B cell (primary cell): Measurements from ENCODE around the gene ZNF311.

Experiments used
- EZH2 ChIP-seq: IDR thresholded peaks from 2 replicates; pipeline ENCODE4 v1.6.1; 2012; ENCODE audit warnings: borderline replicate concordance, low read depth, mild to moderate bottlenecking, moderate library complexity, low read length; ENCODE audit not compliant: insufficient read depth, poor library complexity, severe bottlenecking
- TF ChIP-seq, protein P1 (sequence below): fragments of 200-600 bp; IDR thresholded peaks from one replicate; pipeline ENCODE4 v1.8.0; 2022; ENCODE audit warnings: antibody characterized with exemption, mild to moderate bottlenecking

DNA sequence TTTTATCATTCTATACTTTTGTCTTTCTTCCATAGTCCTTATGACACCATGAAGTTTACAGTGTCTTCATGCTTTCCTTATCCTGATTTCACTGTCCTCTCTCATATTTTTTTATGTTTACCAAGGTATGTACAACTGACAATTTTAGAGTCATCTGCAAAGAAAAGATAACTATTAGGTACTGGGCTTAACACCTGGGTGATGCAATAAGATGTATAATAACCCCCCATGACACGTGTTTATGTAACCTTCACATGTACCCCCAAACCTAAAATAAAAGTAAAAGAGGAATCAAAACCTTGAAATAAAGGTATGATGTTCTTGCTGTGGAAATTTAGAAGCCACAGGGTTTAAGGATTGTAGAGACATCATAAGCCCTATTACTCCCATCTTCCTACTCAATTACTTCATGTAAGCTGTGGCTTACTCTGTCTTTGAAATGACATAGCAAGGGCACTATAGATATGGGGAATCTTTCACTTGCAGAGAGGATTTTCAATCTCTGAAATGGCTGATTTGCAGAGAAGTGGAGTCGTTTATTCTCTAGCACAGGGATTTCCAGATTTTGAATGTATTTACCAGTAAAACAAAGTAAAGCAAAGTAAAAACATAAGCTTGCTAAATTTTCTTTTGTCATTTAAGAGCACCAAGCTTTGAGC is 20.9 kb upstream of the ZNF311 start:
- TF ChIP-seq, protein P1, sequence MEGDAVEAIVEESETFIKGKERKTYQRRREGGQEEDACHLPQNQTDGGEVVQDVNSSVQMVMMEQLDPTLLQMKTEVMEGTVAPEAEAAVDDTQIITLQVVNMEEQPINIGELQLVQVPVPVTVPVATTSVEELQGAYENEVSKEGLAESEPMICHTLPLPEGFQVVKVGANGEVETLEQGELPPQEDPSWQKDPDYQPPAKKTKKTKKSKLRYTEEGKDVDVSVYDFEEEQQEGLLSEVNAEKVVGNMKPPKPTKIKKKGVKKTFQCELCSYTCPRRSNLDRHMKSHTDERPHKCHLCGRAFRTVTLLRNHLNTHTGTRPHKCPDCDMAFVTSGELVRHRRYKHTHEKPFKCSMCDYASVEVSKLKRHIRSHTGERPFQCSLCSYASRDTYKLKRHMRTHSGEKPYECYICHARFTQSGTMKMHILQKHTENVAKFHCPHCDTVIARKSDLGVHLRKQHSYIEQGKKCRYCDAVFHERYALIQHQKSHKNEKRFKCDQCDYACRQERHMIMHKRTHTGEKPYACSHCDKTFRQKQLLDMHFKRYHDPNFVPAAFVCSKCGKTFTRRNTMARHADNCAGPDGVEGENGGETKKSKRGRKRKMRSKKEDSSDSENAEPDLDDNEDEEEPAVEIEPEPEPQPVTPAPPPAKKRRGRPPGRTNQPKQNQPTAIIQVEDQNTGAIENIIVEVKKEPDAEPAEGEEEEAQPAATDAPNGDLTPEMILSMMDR = no peak
- TF ChIP-seq EZH2 = no peak
